NCI-H460 (cell line): ENCODE measurements around the gene TWNK. TPM values are rescaled to one million over a fixed set of nuclear protein-coding genes. Genes with fewer than 3 reads are reported as not detected.
A peak's percentile ranks its signal among the peaks of the same experiment; 100 is the strongest.

ENCODE experiments used
- DNase-seq: peaks from one replicate; pipeline ENCODE4 v3.0.0-alpha.2; 2016; ENCODE audit warnings: low read depth; ENCODE audit errors: extremely low read depth
- small RNA-seq, 2 experiments: library from RNA; depleted of rRNA; stranded (forward); fragments of <200 nt; gene quantifications; one replicate each; pipeline ENCODE3, GENCODE V24; 2014
- total RNA-seq: library from RNA; depleted of rRNA; stranded (reverse); fragments of >200 nt; shearing (Covaris generic); gene quantifications from 2 replicates; pipeline ENCODE4 v1.2.3, GENCODE V29; 2014; rRNA removed

TWNK gene
- total RNA-seq, 1 experiment from 2014 or later: 19.9 TPM

GRCh38 chr10:101042667-101043362 lies 55.5 kb downstream of the TWNK start:
- peak; percentile 97 for DNase-seq

GRCh38 chr10:101043363-101043707 lies 56.0 kb downstream of the TWNK start:
- no peak for DNase-seq

Small RNA genes within 50 kb of the gene (small RNA-seq; reads per million reads assigned to genes)
- gene MIR608: 0 reads per million in 2 experiments

Other genes with a start within 250 kb of the TWNK start
- not detected in 2 replicates for gene PAX2, start 242.0 kb upstream of the TWNK start, total RNA-seq
- 24.9 and 26.1 TPM in 2 replicates for gene SLF2, start 74.6 kb upstream of the TWNK start, total RNA-seq
- 1.1 and 1.7 TPM in 2 replicates for gene SEMA4G, start 18.0 kb upstream of the TWNK start, total RNA-seq
- 72.4 and 78.9 TPM in 2 replicates for gene MRPL43, start within 50 bp of the TWNK start, total RNA-seq
- gene LZTS2, start 12.3 kb downstream of the TWNK start, total RNA-seq: 49.2 and 51.6 TPM in 2 replicates
- 0.52 and 0.55 TPM in 2 replicates for gene PDZD7, start 43.6 kb downstream of the TWNK start, total RNA-seq
- 50.5 and 52.6 TPM in 2 replicates for gene SFXN3, start 43.7 kb downstream of the TWNK start, total RNA-seq
- 31.3 and 36.1 TPM in 2 replicates for gene KAZALD1, start 74.4 kb downstream of the TWNK start, total RNA-seq
- gene TLX1, start 143.8 kb downstream of the TWNK start, total RNA-seq: not detected in 2 replicates
- gene LBX1, start 241.9 kb downstream of the TWNK start, total RNA-seq: 0.10 and 0.12 TPM in 2 replicates